Breast epithelium (tissue), 3 donors: ENCODE results near the gene DNAI2.

Experiments used
- CTCF ChIP-seq, 3 donors: fragments of 450-650 bp; IDR thresholded peaks; one replicate each; pipeline ENCODE4 v1.5.1; 2016 to 2017; ENCODE audit warnings: antibody characterized with exemption in 3 of 3, mild to moderate bottlenecking in 3 of 3, moderate library complexity in 3 of 3
- POLR2A ChIP-seq: fragments of 450-650 bp; IDR thresholded peaks from one replicate; pipeline ENCODE4 v1.6.1; 2016; ENCODE audit warnings: antibody characterized with exemption, mild to moderate bottlenecking, moderate library complexity
- POLR2AphosphoS5 ChIP-seq, 3 donors: sonication (generic); formaldehyde crosslinking; IDR thresholded peaks; one replicate each; pipeline ENCODE4 v1.6.1; 2017; ENCODE audit warnings: antibody characterized with exemption in 3 of 3

GRCh38 chr17:74362069-74362405 lies 88.0 kb downstream of the DNAI2 start:
- TF ChIP-seq CTCF (IDR thresholded peaks at IDR 0.05) = no peak
- TF ChIP-seq POLR2AphosphoS5 (IDR thresholded peaks at IDR 0.05) = no peak
- no peak for TF ChIP-seq POLR2A
